ENCODE results near the gene BCAS4. TPM values are rescaled to one million over a fixed set of nuclear protein-coding genes. Genes with fewer than 3 reads are reported as not detected.

Gene BCAS4
- total RNA-seq, 2 donors from 2014 or later, result 9.5 to 25.2 TPM

DNA sequence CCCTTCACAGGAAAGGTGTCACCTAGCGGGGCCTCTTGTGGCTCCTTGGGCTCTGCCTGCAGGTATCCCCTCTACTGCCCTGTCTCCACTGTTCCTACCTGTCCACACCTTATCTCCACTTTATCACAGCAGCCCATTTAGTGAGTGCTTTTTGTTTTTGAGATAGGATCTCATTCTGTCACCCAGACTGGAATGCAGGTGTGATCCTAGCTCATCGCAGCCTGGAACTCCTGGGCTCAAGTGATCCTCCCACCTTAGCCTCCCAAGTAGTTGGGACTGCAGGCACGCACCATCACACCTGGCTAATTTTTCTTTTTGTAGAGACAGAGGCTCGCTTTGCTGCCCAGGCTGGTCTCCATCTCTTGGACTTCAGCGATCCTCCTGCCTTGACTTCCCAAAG, 48.0 kb downstream of the BCAS4 start:
- Histone ChIP-seq H3K9me3 (ENCODE audit: control insufficient read depth, low read length) (no peaks in the 10 kb centered on the region), H3K9ac (ENCODE audit: extremely low read depth, low read length, poor library complexity, severe bottlenecking) (no peak overlapping the region), H3K36me3 (ENCODE audit: control insufficient read depth, insufficient read depth, low read length) (no peaks in the 10 kb centered on the region), H3K27ac (ENCODE audit: low read depth, low read length) (no peak overlapping the region), H3K4me3 (ENCODE audit: low read length) (no peak overlapping the region), H3K4me1 (ENCODE audit: control insufficient read depth, insufficient read depth, low read length) (no peaks in the 10 kb centered on the region), H3K27me3 (ENCODE audit: control insufficient read depth, insufficient read depth, low read length, poor library complexity, severe bottlenecking) (no peaks in the 10 kb centered on the region)
- no peaks in the 10 kb centered on the region for H3K36me3 Mint-ChIP-seq (ENCODE audit: low read depth)
- no peak for DNase-seq
- H3K4me1 Mint-ChIP-seq, result peaks cover 4% of the 10 kb centered on the region
- WGBS, 2 experiments (ENCODE audit: insufficient coverage in 1 of 2, insufficient read length in 1 of 2), result 90 to 96% methylated on average over 5 of the region's 5 CpGs
- no peak overlapping the region for H3K4me3 Mint-ChIP-seq
- no peak overlapping the region for H3K27ac Mint-ChIP-seq
- no peaks in the 10 kb centered on the region for H3K9me3 Mint-ChIP-seq
- no peaks in the 10 kb centered on the region for H3K27me3 Mint-ChIP-seq (ENCODE audit: insufficient read depth)
- TF ChIP-seq, protein P1, sequence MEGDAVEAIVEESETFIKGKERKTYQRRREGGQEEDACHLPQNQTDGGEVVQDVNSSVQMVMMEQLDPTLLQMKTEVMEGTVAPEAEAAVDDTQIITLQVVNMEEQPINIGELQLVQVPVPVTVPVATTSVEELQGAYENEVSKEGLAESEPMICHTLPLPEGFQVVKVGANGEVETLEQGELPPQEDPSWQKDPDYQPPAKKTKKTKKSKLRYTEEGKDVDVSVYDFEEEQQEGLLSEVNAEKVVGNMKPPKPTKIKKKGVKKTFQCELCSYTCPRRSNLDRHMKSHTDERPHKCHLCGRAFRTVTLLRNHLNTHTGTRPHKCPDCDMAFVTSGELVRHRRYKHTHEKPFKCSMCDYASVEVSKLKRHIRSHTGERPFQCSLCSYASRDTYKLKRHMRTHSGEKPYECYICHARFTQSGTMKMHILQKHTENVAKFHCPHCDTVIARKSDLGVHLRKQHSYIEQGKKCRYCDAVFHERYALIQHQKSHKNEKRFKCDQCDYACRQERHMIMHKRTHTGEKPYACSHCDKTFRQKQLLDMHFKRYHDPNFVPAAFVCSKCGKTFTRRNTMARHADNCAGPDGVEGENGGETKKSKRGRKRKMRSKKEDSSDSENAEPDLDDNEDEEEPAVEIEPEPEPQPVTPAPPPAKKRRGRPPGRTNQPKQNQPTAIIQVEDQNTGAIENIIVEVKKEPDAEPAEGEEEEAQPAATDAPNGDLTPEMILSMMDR (conservative IDR thresholded peaks at IDR 0.05), result no peak

DNA sequence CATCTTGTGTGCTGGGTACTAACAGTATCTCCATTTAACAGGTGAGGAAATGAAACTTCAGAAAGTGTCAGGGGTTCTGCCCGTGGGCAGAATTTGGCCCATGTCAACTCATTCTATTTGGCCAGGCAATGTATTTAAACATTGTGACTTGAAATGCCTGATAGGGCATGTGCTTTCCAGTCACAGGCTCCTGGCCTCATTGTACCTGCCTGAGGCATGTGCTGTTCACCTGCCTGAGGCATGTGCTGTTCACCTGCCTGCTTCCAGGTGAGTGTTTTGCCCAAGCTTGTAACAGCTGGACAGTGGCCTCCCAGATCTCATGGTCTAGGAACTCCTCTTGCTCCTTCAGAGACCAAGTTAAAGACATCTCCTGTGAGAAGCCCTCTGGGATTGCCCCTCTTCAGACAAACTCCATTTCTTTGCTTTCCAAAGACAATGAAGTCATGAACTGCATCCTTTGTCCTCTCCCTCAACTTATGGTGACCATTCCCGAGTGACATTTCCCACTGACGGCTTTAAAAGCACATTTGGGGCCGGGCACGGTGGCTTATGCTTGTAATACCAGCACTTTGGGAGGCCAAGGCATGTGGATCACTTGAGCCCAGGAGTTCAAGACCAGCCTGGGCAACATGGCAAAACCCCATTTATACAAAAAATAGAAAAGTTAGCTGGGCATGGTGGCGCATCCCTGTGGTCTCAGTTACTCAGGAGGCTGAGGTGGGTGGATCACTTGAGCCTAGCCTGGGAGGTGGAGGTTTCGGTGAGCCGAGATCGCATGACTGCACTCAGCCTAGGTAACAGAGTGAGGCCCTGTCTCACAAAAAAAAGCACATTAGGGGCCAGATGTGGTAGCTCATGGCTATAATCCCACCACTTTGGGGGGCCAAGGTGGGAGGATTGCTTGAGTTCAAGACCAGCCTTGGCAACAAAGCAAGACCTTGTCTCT, 48.7 kb downstream of the BCAS4 start:
- Mint-ChIP-seq H3K4me3 (no peak overlapping the region), H3K4me1 (peaks cover 8% of the 10 kb centered on the region), H3K27ac (no peak overlapping the region), H3K9me3 (no peaks in the 10 kb centered on the region), H3K36me3 (ENCODE audit: low read depth) (no peaks in the 10 kb centered on the region), H3K27me3 (ENCODE audit: insufficient read depth) (no peaks in the 10 kb centered on the region)
- H3K4me1 ChIP-seq (ENCODE audit: control insufficient read depth, insufficient read depth, low read length), result no peaks in the 10 kb centered on the region
- no peak overlapping the region for H3K4me3 ChIP-seq (ENCODE audit: low read length)
- H3K27me3 ChIP-seq (ENCODE audit: control insufficient read depth, insufficient read depth, low read length, poor library complexity, severe bottlenecking), result no peaks in the 10 kb centered on the region
- no peaks in the 10 kb centered on the region for H3K9me3 ChIP-seq (ENCODE audit: control insufficient read depth, low read length)
- TF ChIP-seq, protein P1 (conservative IDR thresholded peaks at IDR 0.05), result no peak
- no peak for DNase-seq
- H3K27ac ChIP-seq (ENCODE audit: low read depth, low read length), result no peak overlapping the region
- no peaks in the 10 kb centered on the region for H3K36me3 ChIP-seq (ENCODE audit: control insufficient read depth, insufficient read depth, low read length)
- 90 to 94% methylated on average over 8 to 9 of the region's 9 CpGs for WGBS, 2 experiments (ENCODE audit: insufficient coverage in 1 of 2, insufficient read length in 1 of 2)
- no peak overlapping the region for H3K9ac ChIP-seq (ENCODE audit: extremely low read depth, low read length, poor library complexity, severe bottlenecking)

DNA sequence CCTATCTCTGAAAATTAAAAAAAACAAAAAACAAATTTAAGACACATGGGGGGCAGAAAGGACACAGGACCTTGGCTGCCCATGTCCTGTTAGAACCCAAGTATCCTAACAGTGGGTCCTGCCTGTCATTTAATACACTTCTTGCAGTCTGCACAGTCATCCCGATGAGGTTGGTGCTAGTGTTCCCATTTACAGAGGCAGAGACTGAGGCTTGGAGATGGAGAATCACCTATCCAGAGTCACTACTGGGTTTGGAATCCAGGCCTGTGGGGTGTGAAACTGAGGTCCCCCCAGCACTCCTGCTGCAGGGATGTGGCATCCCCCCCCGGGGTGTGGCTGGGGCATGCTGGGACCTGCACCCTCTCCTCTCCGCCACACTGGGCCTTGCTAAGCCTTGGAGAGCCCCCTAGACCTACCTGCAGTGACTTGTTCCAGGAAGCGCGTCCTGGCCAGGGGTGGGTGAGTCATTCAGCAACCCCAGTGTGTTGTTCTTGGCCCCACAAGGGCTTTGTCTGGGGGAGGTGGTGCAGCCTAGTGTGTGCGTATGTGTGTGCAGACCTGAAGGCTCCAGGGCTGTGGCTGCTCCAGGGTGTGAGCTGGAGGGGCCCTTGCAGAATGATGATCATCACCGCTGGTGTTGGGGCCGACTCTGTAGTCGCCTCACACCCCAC, 49.7 kb downstream of the BCAS4 start:
- H3K27ac ChIP-seq (ENCODE audit: low read depth, low read length), result no peak overlapping the region
- TF ChIP-seq, protein P1 (conservative IDR thresholded peaks at IDR 0.05), result no peak
- Mint-ChIP-seq H3K4me1 (peaks cover 16% of the 10 kb centered on the region), H3K9me3 (no peaks in the 10 kb centered on the region), H3K4me3 (no peak overlapping the region), H3K27me3 (ENCODE audit: insufficient read depth) (no peaks in the 10 kb centered on the region), H3K27ac (no peak overlapping the region), H3K36me3 (ENCODE audit: low read depth) (no peaks in the 10 kb centered on the region)
- no peaks in the 10 kb centered on the region for H3K27me3 ChIP-seq (ENCODE audit: control insufficient read depth, insufficient read depth, low read length, poor library complexity, severe bottlenecking)
- H3K36me3 ChIP-seq (ENCODE audit: control insufficient read depth, insufficient read depth, low read length), result no peaks in the 10 kb centered on the region
- H3K4me1 ChIP-seq (ENCODE audit: control insufficient read depth, insufficient read depth, low read length), result no peaks in the 10 kb centered on the region
- no peak overlapping the region for H3K4me3 ChIP-seq (ENCODE audit: low read length)
- no peaks in the 10 kb centered on the region for H3K9me3 ChIP-seq (ENCODE audit: control insufficient read depth, low read length)
- H3K9ac ChIP-seq (ENCODE audit: extremely low read depth, low read length, poor library complexity, severe bottlenecking), result no peak overlapping the region
- 92 to 95% methylated on average over 7 to 9 of the region's 9 CpGs for WGBS, 2 experiments (ENCODE audit: insufficient coverage in 1 of 2, insufficient read length in 1 of 2)
- no peak for DNase-seq

Data from endodermal cell (in vitro differentiated cells).